HEK293 (cell line): Measurements from ENCODE around the gene SERPINH1.

Experiments used
- CTCF ChIA-PET: fragments of 350-600 bp; formaldehyde crosslinking; extraction: SDS; loops from one replicate; lab custom pipeline; 2021; ENCODE audit warnings: antibody characterized with exemption; lab: Yijun Ruan, JAX
- POLR2A ChIA-PET: fragments of 300-600 bp; formaldehyde crosslinking; extraction: SDS; loops from one replicate; lab custom pipeline; 2020; ENCODE audit warnings: antibody characterized with exemption, inconsistent platforms; lab: Yijun Ruan, JAX
- H3K27ac ChIP-seq: fragments of 200-500 bp; sonication (Bioruptor generic); 2 replicates; pipeline ENCODE4 v1.5.1; 2014; ENCODE audit warnings: low read depth, low read length, control low read depth, inconsistent platforms; ENCODE audit errors: extremely low read depth
- H3K36me3 ChIP-seq, 2 experiments: fragments of 200-500 bp in 1 of 2; sonication (Bioruptor generic) in 1 of 2; 1 replicate in 1 of 2; 2 replicates in 1 of 2; pipeline ENCODE4 v1.5.1; 2014 to 2017; ENCODE audit warnings: inconsistent platforms in 2 of 2, low read length in 2 of 2; ENCODE audit not compliant: control insufficient read depth in 2 of 2, insufficient read depth in 1 of 2
- H3K4me1 ChIP-seq: fragments of 200-500 bp; sonication (Bioruptor generic); 2 replicates; pipeline ENCODE4 v1.5.1; 2014; ENCODE audit warnings: mild to moderate bottlenecking, low read length, inconsistent platforms; ENCODE audit not compliant: control insufficient read depth, insufficient read depth
- H3K4me3 ChIP-seq: 2 replicates; pipeline ENCODE4 v1.5.1; 2011; ENCODE audit warnings: low read depth, mild to moderate bottlenecking, control low read depth, low read length, moderate library complexity
- H3K9me3 ChIP-seq: fragments of 200-500 bp; sonication (Bioruptor generic); 2 replicates; pipeline ENCODE4 v1.5.1; 2014; ENCODE audit warnings: low read depth, low read length, inconsistent platforms; ENCODE audit not compliant: control insufficient read depth, insufficient read depth
- ELK4 ChIP-seq: IDR thresholded peaks from 2 replicates; pipeline ENCODE4 v1.6.1; 2011; ENCODE audit warnings: mild to moderate bottlenecking, low read depth, low read length, borderline replicate concordance
- GLI2 ChIP-seq: fragments of 450-650 bp; formaldehyde crosslinking; IDR thresholded peaks from 2 replicates; pipeline ENCODE4; 2017; ENCODE audit warnings: missing biosample characterization, missing genetic modification characterization, low read depth, borderline replicate concordance
- GLIS2 ChIP-seq: fragments of 450-650 bp; formaldehyde crosslinking; IDR thresholded peaks from 2 replicates; pipeline ENCODE4 v1.5.1; 2016; ENCODE audit warnings: missing biosample characterization, missing genetic modification characterization
- SALL2 ChIP-seq: fragments of 450-650 bp; formaldehyde crosslinking; IDR thresholded peaks from 2 replicates; pipeline ENCODE4 v1.5.0; 2017; ENCODE audit warnings: missing biosample characterization, mild to moderate bottlenecking, missing genetic modification characterization, borderline replicate concordance
- SETDB1 ChIP-seq: IDR thresholded peaks from one replicate; pipeline ENCODE4 v1.6.1; 2017; ENCODE audit warnings: mild to moderate bottlenecking, low read length, moderate library complexity, mixed read lengths; ENCODE audit not compliant: insufficient read length
- SP3 ChIP-seq: fragments of 450-650 bp; formaldehyde crosslinking; IDR thresholded peaks from 2 replicates; pipeline ENCODE4 v1.5.1; 2016; ENCODE audit warnings: missing biosample characterization, missing genetic modification characterization
- TCF7L2 ChIP-seq: IDR thresholded peaks from 2 replicates; pipeline ENCODE4 v1.6.1; 2011; ENCODE audit warnings: low read depth, mild to moderate bottlenecking, inconsistent platforms, low read length, moderate library complexity, borderline replicate concordance
- WT1 ChIP-seq: fragments of 450-650 bp; formaldehyde crosslinking; IDR thresholded peaks from 2 replicates; pipeline ENCODE4 v1.5.1; 2016; ENCODE audit warnings: missing biosample characterization, missing genetic modification characterization
- YY2 ChIP-seq: fragments of 450-650 bp; formaldehyde crosslinking; IDR thresholded peaks from 2 replicates; pipeline ENCODE4 v1.5.1; 2016; ENCODE audit warnings: missing biosample characterization, missing genetic modification characterization
- ZBTB11 ChIP-seq: fragments of 450-650 bp; formaldehyde crosslinking; conservative IDR thresholded peaks from 2 replicates; pipeline ENCODE4 v1.5.1; 2016; ENCODE audit warnings: low read depth, missing biosample characterization, missing genetic modification characterization
- ZNF121 ChIP-seq: fragments of 450-650 bp; formaldehyde crosslinking; IDR thresholded peaks from 2 replicates; pipeline ENCODE4 v1.5.1; 2016; ENCODE audit warnings: missing biosample characterization, missing genetic modification characterization
- ZNF335 ChIP-seq: fragments of 450-650 bp; formaldehyde crosslinking; conservative IDR thresholded peaks from 2 replicates; pipeline ENCODE4 v1.5.1; 2016; ENCODE audit warnings: missing biosample characterization, missing genetic modification characterization
- ZNF549 ChIP-seq: fragments of 450-650 bp; IDR thresholded peaks from 2 replicates; pipeline ENCODE4 v1.5.1; 2018; ENCODE audit warnings: missing biosample characterization, missing genetic modification characterization, mild to moderate bottlenecking, inconsistent platforms, moderate library complexity
- ZNF580 ChIP-seq: fragments of 450-650 bp; formaldehyde crosslinking; IDR thresholded peaks from 2 replicates; pipeline ENCODE4 v1.5.1; 2016; ENCODE audit warnings: missing biosample characterization, missing genetic modification characterization
- ZNF596 ChIP-seq: fragments of 450-650 bp; IDR thresholded peaks from 2 replicates; pipeline ENCODE4 v1.5.0; 2018; ENCODE audit warnings: missing biosample characterization, mild to moderate bottlenecking, missing genetic modification characterization, moderate library complexity
- ZNF621 ChIP-seq: fragments of 450-650 bp; formaldehyde crosslinking; IDR thresholded peaks from 2 replicates; pipeline ENCODE4 v1.5.1; 2017; ENCODE audit warnings: missing biosample characterization, missing genetic modification characterization
- ZNF660 ChIP-seq: fragments of 450-650 bp; IDR thresholded peaks from 2 replicates; pipeline ENCODE4 v1.5.1; 2018; ENCODE audit warnings: missing biosample characterization, mild to moderate bottlenecking, missing genetic modification characterization
- ZNF76 ChIP-seq: fragments of 450-650 bp; formaldehyde crosslinking; IDR thresholded peaks from 2 replicates; pipeline ENCODE4; 2016; ENCODE audit warnings: low read depth, missing biosample characterization, missing genetic modification characterization, borderline replicate concordance
- ZNF768 ChIP-seq: fragments of 450-650 bp; formaldehyde crosslinking; IDR thresholded peaks from 2 replicates; pipeline ENCODE4 v1.5.1; 2018; ENCODE audit warnings: missing biosample characterization, mild to moderate bottlenecking, missing genetic modification characterization
- ZNF777 ChIP-seq: fragments of 450-650 bp; formaldehyde crosslinking; IDR thresholded peaks from 2 replicates; pipeline ENCODE4 v1.5.1; 2017; ENCODE audit warnings: missing biosample characterization, missing genetic modification characterization, borderline replicate concordance
- ZSCAN18 ChIP-seq: fragments of 450-650 bp; formaldehyde crosslinking; IDR thresholded peaks from 2 replicates; pipeline ENCODE4 v1.5.1; 2016; ENCODE audit warnings: missing biosample characterization, missing genetic modification characterization
- TF ChIP-seq, protein P1 (sequence below): sonication (generic); formaldehyde crosslinking; IDR thresholded peaks from 2 replicates; pipeline ENCODE4 v1.8.1; 2022; ENCODE audit warnings: mild to moderate bottlenecking, moderate library complexity, missing genetic modification reagents
- TF ChIP-seq, protein P2 (sequence below): fragments of 450-650 bp; formaldehyde crosslinking; IDR thresholded peaks from 2 replicates; pipeline ENCODE4 v1.5.1; 2017; ENCODE audit warnings: missing biosample characterization, missing genetic modification characterization
- TF ChIP-seq, protein P3 (sequence below): fragments of 450-650 bp; formaldehyde crosslinking; IDR thresholded peaks from 2 replicates; pipeline ENCODE4 v1.5.1; 2016; ENCODE audit warnings: missing biosample characterization, missing genetic modification characterization

SERPINH1 gene

GRCh38 chr11:75562048-75562835 is at the start of gene SERPINH1 (continued):
- TF ChIP-seq ZNF580 (peak; percentile 93), TCF7L2 (no peak), ZNF549 (tag by site-specific recombination) (no peak), ZNF335 (tag by site-specific recombination) (peak; percentile 81), ZNF121 (no peak), GLIS2 (tag by site-specific recombination) (peak; percentile 74; the same call in 1 of the 2 replicates), SETDB1 (no peak), WT1 (0 out of 2 replicates have a peak, but pooled peaks have one; percentile 39), SP3 (tag by site-specific recombination) (peak; percentile 52)
- TF ChIP-seq, protein P1, sequence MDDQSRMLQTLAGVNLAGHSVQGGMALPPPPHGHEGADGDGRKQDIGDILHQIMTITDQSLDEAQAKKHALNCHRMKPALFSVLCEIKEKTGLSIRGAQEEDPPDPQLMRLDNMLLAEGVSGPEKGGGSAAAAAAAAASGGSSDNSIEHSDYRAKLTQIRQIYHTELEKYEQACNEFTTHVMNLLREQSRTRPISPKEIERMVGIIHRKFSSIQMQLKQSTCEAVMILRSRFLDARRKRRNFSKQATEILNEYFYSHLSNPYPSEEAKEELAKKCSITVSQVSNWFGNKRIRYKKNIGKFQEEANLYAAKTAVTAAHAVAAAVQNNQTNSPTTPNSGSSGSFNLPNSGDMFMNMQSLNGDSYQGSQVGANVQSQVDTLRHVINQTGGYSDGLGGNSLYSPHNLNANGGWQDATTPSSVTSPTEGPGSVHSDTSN (CRISPR knock-in tag): 0 out of 2 replicates have a peak, but pooled peaks have one; percentile 36

DNA sequence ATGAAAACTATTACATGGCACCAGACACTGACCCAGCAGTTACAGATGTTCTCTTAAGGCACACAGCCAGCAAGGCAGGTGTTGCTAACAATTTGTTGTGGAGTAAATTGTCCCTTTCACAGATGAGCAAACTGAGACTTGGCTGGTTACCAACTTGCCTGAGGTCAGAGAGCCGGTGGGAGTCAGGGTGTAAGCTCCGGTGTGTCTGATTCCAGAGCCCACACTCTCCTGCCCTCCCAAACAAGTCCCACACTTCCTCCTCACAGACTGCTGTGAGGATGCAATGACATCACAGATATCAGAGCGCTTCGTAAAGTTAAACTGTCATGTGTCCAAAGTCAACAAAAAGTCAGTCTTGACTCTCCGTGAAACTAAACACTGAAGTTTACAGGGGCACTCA is 48.8 kb upstream of the SERPINH1 start:
- Histone ChIP-seq H3K4me1 (no peaks in the 10 kb centered on the region), H3K9me3 (no peaks in the 10 kb centered on the region), H3K4me3 (no peak overlapping the region), H3K36me3 (no peaks in the 10 kb centered on the region), H3K27ac (no peak overlapping the region)
- CTCF ChIA-PET: no interaction called here
- POLR2A ChIA-PET: no interaction called here
- no peak for TF ChIP-seq ZBTB11 (tag by site-specific recombination)
- TF ChIP-seq ZSCAN18 (tag by site-specific recombination): no peak
- no peak for TF ChIP-seq SALL2 (tag by site-specific recombination)
- no peak for TF ChIP-seq ZNF768 (tag by site-specific recombination)
- no peak for TF ChIP-seq ELK4
- TF ChIP-seq ZNF660: no peak
- no peak for TF ChIP-seq ZNF621 (tag by site-specific recombination)
- TF ChIP-seq GLI2 (tag by site-specific recombination): no peak
- no peak for TF ChIP-seq ZNF777 (tag by site-specific recombination)
- TF ChIP-seq, protein P2, sequence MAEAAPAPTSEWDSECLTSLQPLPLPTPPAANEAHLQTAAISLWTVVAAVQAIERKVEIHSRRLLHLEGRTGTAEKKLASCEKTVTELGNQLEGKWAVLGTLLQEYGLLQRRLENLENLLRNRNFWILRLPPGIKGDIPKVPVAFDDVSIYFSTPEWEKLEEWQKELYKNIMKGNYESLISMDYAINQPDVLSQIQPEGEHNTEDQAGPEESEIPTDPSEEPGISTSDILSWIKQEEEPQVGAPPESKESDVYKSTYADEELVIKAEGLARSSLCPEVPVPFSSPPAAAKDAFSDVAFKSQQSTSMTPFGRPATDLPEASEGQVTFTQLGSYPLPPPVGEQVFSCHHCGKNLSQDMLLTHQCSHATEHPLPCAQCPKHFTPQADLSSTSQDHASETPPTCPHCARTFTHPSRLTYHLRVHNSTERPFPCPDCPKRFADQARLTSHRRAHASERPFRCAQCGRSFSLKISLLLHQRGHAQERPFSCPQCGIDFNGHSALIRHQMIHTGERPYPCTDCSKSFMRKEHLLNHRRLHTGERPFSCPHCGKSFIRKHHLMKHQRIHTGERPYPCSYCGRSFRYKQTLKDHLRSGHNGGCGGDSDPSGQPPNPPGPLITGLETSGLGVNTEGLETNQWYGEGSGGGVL (tag by site-specific recombination): 0 out of 2 replicates have a peak, but pooled peaks have one; percentile 25
- no peak for TF ChIP-seq ZNF76
- TF ChIP-seq YY2 (tag by site-specific recombination): no peak
- TF ChIP-seq, protein P3, sequence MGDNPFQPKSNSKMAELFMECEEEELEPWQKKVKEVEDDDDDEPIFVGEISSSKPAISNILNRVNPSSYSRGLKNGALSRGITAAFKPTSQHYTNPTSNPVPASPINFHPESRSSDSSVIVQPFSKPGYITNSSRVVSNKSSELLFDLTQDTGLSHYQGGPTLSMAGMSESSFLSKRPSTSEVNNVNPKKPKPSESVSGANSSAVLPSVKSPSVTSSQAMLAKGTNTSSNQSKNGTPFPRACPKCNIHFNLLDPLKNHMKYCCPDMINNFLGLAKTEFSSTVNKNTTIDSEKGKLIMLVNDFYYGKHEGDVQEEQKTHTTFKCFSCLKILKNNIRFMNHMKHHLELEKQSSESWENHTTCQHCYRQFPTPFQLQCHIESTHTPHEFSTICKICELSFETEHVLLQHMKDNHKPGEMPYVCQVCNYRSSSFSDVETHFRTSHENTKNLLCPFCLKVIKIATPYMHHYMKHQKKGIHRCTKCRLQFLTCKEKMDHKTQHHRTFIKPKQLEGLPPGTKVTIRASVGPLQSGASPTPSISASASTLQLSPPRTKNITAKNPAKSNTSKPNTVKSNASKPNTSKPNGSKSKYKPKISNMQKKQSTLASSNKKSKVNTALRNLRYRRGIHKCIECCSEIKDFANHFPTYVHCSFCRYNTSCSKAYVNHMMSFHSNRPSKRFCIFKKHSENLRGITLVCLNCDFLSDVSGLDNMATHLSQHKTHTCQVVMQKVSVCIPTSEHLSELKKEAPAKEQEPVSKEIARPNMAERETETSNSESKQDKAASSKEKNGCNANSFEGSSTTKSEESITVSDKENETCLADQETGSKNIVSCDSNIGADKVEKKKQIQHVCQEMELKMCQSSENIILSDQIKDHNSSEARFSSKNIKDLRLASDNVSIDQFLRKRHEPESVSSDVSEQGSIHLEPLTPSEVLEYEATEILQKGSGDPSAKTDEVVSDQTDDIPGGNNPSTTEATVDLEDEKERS (tag by site-specific recombination): no peak
- no peak for TF ChIP-seq ZNF596 (tag by site-specific recombination)
